ENCODE measurements around the gene GPR82.
"Not testable (repeated sequence)": the region's sequence is repeated elsewhere in the genome, so short reads cannot be mapped to it uniquely, and the experiment has no call there.

Gene GPR82

DNA sequence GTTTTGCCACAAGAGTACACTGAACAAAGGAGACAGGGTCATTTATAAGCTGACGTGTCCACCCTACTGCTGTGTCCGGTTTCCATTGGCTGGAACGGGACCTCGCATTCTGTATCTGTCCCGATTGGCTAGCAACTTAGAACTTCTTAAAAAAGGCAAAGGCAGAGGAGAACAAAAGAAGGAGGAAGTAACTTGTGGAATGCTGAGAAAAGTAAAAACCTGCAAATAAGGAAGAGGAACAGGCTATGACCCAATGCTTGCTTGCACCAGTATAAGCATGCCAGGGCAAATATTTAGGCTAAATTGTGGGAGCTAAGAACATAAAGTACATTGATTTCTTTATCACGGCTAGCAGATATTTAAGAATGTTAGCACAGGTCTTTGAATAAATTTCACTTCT, 4.4 kb upstream of the GPR82 start:
- not testable (repeated sequence) for DNase-seq (ENCODE audit: low spot score)

DNA sequence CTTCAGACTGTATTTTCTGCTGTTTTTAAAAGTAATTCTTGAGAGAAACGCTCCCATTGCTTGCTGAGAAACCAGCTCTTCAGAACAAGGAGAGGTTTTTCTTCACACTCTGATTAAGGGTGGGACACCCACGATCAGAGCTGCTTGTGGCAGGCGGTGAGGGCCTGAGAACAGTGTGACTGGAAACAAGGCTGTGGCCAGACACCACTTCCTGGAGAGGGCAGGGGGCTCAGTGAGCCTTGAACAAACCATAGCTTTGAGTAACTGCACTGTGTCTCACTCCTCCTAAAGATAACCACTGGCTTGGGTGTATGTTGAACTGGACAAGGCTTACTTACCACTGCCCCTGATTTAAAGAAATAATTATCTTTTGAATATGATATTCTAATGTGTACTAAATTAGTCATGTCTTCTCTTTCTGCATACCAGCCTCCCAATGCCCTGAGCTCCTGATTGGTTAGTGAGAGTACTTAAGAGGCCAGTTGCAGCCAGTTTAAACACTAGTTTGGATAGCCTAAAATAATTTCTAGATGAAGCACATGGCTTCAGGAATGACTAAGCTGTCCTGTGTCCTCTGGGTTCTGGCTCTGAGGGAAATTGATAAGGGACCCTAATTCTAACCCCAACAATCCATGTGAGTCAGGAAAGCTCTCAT, 3.7 kb upstream of the GPR82 start:
- DNase-seq (ENCODE audit: low spot score), result no peak

DNA sequence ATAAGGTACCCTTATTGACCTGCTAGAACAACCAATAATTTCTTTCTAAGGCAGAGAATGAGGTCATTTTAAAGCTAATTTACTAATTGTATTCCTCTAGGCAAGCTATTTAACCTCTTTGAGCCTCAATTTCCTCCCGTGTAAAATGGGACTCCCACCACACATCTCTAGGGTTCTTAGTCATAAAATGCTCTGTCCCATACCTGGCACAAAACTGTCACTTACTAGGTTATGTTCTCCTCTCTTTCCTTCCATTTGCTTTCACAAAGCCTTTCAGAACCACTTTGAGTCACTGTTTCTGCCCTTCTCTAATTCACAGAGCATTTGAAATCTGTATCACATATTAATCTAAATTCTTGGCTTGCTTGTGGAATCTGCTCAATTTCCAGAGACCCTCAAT, 2.4 kb upstream of the GPR82 start:
- DNase-seq (ENCODE audit: low spot score), result no peak

DNA sequence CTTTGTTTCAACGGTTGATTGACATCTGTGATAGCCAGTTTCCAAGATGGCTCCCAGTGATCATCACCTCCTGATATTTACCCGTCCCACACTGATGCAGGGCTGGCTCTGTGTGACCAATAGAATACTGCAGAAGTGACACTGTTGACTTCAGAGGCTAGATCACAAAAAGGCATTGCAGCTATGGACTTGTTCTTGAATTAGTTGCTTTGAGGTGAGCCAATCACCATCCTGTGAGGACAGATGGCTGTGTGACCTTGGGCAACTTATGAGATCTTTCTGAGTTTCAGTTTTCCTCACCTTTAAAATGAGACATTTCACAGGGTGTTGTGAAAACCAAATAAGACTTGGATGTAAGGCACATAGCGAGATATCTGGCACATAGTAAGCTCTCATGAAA, 1.8 kb upstream of the GPR82 start:
- no peak for DNase-seq (ENCODE audit: low spot score)

DNA sequence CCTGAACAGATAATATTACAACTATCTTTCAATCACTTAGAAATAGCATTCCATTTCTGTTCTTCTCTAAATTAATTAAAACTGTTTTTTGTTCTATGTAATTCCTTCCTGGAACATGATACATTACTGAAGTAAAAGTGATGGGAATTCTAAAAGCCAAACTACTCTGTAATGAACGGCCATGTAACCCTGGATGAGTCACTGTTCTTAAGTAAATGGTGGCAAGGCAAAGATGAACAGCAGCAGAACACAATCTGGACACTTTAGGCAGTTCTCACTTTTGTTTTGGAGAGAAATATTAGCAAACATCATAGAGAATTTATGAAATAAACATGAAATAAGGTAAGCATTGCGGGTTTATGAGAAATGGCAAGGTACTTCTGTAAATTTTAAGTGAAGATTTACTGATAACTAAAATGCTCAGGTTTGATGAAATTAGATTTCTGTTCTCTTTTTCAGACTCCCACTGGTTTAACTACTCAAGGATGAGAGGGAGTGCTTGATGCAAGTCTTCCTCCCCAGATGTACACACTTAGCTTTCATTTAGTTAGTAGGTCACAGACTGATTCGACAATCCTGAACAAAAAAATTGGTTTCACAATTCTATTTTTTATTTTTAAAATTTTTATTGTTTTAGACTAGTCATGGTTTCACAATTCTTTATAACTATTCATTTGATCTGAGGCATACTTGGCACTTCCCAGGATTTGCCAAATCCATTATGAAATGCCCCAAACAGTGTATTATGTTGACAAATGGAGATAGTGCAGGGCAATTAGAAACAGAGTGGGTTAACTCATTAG, 964 bp upstream of the GPR82 start:
- DNase-seq (ENCODE audit: low spot score), result no peak

DNA sequence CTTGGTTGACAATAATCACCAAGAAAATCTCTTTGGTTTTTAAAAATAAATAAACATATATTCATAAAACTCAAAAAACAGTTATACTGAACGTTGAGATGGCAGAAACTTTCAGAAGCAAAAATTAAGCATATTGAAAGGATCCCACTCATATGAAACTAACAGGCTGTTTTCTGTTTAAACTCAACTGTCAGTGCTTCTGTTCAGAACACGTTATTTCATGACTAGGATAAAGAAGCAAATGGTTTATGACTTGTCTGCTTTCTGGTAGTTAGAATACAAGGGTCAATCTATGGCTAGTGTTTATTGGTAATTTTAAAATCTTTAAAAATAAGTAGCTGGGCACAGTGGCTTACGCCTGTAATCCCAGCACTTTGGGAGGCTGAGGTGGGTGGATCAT, 4.1 kb downstream of the GPR82 start:
- DNase-seq (ENCODE audit: low spot score), result no peak

DNA sequence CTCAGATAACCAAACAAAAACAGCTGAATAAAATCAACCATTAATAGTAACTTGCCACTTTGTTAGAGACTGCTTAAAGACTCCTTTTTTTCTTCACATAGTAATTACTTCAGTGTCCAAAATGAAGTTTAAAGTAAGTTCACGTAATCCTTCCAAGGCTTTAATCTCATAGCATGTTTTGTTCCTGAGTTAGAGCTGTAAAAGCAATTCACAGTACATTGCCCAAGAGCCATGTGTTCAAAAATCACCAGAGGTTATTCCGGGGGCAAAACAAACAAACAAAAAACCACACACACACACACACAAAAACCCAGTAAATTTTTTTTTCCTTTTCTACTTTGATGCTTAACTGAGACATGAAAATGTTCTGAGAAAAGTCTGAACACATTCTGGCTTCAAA, 6.1 kb downstream of the GPR82 start:
- DNase-seq (ENCODE audit: low spot score), result no peak

DNA sequence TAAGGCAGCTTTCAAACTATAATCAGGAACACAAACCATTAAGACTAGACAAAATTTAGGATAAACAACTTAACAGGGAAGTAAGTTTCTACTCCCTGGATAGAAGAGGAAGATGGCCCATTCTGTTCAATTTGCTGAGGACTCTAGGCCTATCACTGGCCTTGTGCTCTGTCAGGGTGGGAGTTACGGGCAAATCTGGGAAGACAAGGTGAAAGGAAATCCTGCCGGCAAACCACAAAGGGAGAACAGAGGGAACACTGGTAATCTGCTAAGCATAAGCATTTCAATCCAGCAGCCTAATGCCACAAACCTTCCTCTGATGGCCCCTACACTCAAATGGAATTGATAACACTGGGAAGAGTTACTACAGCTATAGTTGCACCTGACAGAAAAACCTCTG, 8.3 kb downstream of the GPR82 start:
- no peak for DNase-seq (ENCODE audit: low spot score)

DNA sequence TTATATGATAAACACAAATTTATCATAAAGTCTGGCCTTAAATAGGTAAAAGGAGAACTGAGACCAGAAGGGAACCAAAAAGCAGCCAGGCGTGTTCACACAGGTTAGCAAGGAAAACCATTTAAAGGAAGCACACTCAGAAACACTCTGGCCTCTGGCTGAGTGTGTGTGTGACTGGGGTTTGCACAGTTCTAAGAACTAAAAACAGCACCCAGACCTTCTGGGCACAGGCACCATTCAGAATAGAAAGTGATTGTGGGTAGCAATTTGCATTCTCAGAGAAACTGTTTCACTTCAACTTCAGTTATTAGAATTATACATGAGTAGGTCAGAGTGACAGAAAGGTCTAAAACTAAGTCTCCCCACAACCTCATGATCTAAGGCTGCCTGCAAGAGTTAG, 10.0 kb downstream of the GPR82 start:
- DNase-seq (ENCODE audit: low spot score), result no peak

DNA sequence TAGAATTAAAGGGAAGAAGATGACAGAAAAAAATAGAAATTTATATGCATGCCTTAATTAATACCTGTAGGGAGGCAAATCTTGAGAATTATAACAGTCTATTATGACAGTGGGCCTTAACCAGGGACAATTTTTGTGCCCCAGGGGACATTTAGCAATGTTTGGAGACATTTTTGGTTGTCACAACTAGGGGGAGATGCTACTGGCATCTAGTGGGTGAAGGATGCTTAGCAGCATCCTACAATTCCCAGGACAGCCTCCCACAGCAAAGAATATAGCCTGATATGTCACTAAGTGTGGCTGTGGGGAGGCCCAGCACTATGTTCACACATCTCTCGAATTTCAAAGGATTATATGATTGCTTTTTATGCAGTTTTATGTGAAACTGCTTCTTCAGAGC, 10.5 kb downstream of the GPR82 start:
- DNase-seq (ENCODE audit: low spot score), result no peak

DNA sequence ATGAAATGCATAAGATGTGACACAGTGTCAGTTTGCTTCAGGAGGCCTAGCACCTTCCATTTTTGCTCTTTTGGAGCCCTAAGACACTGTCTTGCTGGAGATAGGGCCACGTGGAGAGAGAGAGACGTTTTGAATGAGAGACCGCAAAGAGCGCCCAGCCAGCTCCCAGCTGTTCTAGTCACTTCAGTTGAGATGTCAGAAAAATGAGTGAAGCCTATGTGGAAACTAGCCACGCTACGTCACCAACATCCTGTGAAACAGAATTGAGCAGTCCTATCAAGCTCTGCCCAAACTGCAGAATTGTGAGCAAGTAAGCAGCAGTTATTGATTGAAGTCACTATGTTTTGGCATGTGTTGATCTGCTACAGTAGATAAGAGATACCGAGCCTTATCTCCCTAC, 13.1 kb downstream of the GPR82 start:
- no peak for DNase-seq (ENCODE audit: low spot score)

DNA sequence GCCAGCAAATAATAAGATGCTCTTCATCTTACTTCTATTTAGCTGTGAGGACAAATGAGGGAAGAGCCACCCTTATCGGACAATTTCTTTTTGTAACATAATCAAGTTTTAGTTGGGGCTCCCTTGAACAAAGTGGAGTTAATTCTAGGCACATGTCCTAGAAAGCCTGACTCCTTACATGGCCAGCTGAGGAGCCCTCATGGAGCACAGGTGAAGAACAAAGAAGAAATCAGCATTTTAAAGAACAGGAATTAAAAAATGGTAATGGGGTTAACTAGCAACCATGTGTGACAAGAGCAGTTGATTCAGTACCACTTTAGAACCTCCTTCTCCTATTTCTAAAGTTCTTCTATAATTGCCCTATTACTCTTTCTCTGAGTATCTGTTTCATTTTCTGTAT, 15.9 kb downstream of the GPR82 start:
- no peak for DNase-seq (ENCODE audit: low spot score)

DNA sequence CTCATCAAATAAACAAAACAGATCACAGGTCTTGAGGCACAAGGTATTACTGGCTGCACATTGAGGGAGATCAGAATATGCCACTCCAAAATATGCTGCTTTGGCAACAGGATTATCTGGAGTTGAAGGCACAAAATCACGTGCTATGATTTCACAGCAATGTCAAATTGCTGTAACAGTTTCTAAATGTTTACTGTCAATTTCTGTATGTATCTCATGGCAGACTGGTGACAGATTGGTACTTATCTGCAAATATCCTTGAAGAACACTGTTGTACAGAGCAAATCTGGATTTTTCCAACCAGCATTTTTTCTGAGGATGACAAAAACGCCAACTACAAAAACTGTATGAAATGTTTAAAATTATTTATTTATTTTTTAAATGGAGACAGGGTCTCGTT, 26.7 kb downstream of the GPR82 start:
- no peak for DNase-seq (ENCODE audit: low spot score)

DNA sequence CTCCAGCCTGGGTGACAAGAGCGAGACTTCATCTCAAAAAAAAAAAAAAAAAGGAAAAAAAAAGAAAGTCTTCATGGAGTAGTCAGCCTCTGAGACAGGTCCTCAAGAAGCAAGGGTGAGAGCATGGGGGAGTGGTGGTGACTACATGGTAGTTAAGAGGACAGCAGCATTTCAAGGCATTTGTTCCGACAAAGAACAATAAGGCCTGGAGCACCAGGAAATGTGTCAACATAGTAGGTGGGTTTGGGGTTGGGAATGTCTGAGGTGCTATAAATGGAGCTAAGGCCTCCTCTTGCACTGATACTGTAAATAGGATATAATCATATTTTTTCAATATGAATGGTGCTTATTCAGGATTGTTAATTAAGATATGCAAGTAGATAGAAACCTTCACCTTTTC, 34.4 kb downstream of the GPR82 start:
- no peak for DNase-seq (ENCODE audit: low spot score)

DNA sequence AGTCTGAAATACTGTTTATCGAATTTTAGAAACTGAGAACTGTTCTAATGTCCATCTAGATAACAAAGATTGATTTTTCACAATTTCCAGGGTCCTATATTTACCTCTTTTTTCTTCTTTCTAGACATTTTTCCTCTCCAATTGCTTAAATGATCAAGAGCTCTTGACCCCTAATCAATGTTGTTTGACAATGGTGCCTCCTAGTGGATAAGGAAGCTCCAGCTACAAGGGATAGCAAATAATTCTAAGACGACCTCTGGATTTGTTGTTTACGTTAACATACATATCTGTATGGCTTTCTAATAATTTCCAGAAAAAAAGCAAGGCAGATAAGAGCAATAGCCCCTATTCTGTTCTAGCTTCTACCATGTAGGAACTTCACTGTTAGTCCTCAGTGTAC, 35.8 kb downstream of the GPR82 start:
- DNase-seq (ENCODE audit: low spot score), result no peak

DNA sequence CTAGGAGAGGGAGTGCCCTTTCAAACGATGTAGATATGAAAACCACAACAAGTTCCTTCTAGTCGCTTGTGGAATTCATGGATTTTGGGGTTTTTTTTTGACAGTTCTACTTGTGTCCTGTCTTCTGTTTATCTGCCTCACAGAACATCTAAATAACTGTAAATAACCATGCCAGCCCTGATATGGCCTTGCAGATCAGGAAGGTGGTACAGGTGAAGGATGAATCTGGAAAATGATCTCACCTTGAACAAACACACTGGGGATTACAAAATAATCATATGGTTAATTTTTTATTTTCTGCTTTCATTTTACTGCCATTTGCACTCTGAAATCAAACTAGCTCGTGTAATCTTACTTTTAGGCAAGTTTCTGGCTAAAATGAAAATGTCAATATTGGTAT, 37.2 kb downstream of the GPR82 start:
- DNase-seq (ENCODE audit: low spot score), result no peak

DNA sequence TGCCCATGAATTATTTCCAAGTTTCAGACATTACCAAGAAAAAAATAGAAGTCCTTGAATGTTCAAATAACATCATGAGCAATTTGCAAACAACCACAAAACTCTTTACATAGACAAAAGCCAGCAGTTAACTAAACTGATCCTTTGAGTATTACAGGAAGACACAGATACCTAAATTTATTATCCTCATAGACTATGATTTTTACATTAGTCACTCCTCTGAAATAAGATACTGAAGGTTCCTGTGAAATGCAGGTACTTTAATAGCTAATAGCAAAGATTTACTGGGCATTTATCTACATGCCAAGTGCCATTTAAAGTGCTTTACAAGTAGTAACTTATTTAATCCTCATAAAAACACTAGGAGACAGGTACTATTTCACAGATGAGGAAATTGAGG, 37.7 kb downstream of the GPR82 start:
- no peak for DNase-seq (ENCODE audit: low spot score)

DNA sequence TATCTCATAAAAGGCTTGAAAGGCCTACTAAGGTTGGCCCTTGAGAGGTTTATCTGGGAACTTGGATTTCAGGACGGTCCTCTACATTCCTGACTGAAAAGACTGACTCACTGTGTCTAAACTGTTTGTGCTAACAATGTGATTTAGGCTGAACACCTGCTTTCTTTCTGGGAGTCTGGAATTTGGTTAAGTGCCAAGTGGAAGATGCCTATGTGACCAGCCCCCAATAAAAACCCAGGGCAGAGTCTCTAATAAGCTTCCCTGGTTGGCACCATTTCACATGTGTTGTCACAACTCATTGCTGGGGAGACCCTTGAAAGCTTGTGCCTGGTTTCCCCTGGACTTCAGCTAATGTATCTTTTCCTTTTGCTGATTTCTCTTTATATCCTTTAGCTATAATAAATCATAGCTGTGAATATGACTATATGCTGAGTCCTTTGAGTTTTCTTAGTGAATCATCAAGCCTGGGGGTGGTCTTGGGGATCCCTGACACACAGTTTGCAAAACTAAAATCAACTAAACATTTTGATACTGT, 55.1 kb downstream of the GPR82 start:
- no peak for DNase-seq (ENCODE audit: low spot score)

Measured in HuH-7 (cell line).